GM18868 (cell line): Measurements from ENCODE around the gene GAK.

Experiments
- ATAC-seq: cut with Tn5 transposase; IDR thresholded peaks from one replicate; pipeline ENCODE4 v1.9.1; 2021; ENCODE audit warnings: mild to moderate bottlenecking, moderate library complexity; ENCODE audit not compliant: unreplicated experiment

The GAK gene

DNA sequence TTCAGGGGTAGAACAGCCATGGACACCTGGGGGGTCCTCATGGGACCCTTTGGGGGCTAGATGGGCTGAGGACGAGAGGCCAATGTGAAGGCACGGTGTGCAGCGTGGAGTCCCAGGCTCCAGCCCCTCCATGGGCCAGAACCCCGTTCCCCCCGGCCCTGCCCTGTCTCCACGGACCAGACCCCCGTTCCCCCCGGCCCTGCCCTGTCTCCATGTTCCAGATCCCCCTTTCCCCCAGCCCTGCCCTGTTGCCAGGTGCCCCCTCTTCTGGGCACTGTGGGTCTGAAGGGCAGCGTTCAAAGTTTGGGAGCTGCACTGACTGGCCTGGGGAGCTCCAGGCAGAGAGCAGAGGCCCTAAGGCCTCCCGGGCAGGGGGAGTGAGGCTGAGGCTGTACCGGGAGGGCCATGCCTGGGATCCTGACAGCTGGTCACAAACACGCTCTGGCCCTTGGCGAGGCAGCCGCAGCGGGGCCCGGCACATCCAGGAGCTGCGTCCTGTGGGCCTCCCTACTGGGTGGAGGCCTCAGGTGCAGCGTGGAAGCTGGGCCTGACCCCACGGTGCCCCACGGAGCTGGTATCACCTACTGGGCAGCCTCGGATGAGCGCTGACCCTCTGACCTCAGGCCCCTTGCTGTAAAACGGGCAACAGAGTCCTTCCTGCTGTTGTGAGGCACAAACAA, 32.4 kb upstream of the GAK start:
- ATAC-seq, result no peak

DNA sequence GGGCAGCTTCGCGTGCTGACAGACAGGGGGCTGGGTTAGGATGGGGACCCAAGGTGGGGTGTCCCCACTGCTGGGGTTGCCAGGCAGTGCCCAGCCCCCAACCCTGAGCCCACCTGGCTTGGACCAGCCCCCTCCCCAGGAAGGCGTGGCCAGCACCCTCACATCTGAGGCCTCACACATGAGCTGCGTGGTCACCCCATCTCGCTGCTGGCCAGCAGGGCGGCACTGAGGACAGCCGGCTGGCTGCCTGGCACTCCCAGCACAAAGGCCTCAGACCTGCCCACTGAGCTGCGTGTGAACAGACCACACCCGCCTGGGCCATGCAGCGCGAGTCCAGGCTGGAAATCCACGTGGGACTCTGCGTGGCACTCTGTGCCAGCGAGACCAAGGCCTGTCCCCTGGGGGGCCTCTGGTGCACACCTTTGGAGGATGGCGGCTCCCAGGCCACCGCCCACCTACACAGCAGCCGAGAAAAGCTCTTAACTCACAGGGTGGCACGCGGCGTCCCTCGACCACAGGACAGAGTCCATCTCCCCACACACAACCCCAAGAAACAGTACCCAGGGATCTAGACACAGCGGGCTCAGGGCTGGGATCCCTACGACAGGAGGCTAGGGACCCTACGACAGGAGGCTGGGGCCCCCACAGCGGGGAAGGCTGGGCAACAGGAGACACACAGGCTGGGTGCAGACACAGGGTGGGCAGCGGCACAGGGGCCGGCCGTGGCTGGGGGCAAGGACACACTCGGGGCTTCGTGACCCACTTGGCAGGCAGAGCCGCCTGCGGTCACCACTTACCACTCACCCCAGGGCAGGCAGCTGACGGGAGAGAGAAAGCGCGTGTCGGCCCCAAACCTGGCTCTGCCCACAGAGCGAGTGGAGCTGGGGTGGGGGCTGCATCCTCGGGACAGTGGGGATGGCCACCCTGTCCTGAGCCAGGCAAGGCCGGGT, 31.4 kb upstream of the GAK start:
- ATAC-seq, result no peak

- ATAC-seq, result no peak
Measured at GRCh38 chr4:962231-963208, 30.4 kb upstream of the GAK start.

GRCh38 chr4:961351-962230, 29.5 kb upstream of the GAK start:
- ATAC-seq, result no peak

DNA sequence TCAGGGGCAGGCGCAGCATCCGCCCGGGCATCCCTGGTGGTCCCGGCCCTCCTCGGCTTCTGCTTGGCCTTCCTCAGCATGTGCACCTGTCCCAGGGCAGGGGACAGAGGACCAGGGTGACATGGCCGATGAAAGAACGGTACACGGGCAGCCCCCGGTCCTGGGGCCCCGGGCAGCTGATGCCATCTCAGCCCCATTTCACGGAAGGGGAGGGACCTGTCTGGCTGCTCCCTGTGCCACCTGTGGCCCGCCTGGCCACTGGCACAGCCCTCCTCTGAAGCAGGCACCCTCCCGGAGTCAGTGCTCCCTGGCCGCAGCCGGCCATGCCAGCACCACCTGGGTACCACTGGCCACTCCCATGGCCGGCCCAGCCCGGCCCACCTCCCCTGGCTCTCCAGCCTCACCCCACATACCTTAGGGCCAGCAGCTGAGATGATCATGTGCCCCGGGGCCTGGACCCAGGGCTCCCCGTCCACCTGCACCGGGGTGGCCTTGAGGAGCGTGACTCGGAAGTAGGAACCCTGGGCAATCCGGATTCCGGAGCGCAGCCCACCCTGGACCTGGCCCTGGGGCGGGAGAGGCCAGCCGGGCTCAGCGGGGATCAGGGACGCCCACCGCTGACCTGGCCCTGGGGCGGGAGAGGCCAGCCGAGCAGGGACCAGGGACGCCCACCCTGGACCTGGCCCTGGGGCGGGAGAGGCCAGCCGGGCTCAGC, 28.7 kb upstream of the GAK start:
- ATAC-seq, result no peak

DNA sequence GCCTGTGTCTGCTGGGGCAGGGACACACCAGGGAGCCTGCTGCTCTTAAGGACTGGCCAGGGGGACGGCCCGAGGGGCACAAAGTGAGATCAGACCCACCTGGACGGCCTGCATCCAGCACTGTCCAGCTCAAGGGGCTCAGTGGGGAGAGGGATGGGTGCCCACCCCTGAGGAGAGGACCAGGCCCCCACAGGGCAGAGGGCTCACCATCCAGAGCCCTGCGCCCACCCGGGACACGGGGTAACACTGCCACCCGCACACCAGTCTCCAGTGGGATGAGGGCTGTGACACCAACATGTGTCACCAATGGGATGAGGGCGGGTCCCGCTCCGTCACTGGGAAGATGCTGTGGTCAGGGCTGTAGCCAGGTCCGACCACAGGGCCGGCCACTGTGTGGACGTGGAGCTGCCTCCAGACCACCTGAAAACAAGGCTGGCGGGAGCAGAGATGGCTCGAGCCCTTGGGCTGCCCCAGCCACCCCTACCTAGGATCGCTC, 28.1 kb upstream of the GAK start:
- ATAC-seq, result no peak

GRCh38 chr4:959338-960139, 27.4 kb upstream of the GAK start:
- ATAC-seq, result no peak

DNA sequence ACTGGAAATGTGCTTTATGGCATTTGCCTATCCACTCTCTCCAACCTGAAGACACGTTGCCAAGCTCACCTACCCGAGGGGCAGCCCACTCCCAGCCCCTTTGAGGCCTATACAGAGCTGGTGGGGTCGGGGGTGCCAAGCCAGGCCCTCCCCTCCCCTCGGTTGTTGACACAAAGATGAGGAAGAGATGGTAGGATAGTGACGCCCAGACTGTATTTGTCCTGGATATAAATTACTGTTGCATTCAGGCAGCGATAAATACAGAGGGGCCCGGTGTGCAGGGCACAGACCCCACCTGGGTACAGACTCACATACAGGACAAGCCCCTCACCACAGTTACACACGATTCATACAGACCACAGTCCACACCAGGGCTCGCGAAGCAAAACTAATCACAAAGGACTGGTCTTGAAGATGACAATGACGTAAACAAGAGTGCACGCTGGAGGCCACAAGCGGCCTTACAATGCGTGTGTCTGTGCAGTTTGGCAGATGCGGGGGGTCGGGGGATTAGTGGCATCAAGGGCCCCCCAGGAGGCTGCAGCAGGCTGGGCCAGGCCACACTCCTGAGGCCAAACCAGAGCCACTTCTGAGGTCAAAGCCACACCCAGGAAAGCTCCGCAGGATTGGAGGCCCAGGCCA, 26.7 kb upstream of the GAK start:
- no peak for ATAC-seq

- ATAC-seq, result no peak
Measured at GRCh38 chr4:958314-958665, 26.2 kb upstream of the GAK start.

DNA sequence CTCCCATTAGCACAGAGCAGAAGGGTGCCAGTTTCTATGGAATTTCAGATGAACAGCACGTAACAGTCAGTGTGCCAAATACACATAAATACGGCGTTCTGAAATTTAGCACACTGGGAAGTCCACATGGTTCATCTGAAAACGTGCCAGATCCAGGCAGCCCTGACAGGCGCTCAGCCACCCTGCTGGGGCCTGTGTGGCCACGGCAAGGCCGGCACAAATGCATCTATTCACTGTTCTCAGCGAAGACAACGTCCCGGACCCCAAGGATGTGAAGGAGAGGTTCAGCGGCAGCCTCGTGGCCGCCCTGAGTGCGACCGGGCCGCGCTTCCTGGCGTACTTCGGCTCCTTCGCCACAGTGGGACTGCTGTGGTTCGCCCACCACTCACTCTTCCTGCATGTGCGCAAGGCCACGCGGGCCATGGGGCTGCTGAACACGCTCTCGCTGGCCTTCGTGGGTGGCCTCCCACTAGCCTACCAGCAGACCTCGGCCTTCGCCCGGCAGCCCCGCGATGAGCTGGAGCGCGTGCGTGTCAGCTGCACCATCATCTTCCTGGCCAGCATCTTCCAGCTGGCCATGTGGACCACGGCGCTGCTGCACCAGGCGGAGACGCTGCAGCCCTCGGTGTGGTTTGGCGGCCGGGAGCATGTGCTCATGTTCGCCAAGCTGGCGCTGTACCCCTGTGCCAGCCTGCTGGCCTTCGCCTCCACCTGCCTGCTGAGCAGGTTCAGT, 25.6 kb upstream of the GAK start:
- ATAC-seq, result no peak

DNA sequence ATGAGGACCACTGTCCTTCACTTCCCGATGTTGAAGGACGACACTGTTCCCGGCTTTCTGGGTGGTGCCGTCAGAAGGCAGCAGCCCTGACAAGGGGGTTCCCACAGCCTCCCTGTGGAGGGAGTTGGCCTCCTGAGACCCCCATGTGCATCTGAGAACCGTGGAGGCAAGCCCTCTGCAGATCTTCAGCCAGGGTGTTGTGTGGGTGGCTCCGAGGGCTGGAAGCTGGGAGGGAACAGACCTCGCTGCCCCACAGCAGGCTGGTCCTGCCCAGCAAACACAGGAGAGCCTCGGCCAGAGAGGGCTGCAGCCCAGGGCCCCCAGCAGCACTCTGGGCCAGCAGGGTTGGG, 25.1 kb upstream of the GAK start:
- ATAC-seq, result no peak

GRCh38 chr4:956531-957230, 24.6 kb upstream of the GAK start:
- ATAC-seq, result no peak

DNA sequence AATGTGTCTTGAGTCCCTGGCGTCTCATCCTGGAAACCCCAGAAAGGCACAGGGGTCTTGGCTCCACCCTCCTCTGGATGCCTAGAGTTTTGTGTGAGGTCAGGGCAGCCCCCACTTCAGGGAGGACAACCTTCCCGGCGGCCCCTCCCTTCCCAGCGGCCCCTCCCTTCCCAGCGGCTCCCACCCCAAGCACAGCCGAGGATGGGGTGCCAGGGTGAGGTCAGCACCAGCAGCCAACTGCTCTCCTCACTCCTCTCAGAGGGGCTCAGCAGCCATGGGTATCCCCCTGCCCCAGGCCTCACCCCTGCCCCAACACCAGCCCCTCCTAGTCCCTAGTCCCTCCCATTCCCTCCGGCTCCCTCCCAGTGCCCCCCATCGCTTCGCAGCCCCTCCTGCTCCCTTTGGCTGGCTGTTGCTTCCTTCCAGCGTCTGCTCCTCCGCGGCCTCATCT, 23.8 kb upstream of the GAK start:
- no peak for ATAC-seq

GRCh38 chr4:955161-955921, 23.2 kb upstream of the GAK start:
- ATAC-seq, result no peak

DNA sequence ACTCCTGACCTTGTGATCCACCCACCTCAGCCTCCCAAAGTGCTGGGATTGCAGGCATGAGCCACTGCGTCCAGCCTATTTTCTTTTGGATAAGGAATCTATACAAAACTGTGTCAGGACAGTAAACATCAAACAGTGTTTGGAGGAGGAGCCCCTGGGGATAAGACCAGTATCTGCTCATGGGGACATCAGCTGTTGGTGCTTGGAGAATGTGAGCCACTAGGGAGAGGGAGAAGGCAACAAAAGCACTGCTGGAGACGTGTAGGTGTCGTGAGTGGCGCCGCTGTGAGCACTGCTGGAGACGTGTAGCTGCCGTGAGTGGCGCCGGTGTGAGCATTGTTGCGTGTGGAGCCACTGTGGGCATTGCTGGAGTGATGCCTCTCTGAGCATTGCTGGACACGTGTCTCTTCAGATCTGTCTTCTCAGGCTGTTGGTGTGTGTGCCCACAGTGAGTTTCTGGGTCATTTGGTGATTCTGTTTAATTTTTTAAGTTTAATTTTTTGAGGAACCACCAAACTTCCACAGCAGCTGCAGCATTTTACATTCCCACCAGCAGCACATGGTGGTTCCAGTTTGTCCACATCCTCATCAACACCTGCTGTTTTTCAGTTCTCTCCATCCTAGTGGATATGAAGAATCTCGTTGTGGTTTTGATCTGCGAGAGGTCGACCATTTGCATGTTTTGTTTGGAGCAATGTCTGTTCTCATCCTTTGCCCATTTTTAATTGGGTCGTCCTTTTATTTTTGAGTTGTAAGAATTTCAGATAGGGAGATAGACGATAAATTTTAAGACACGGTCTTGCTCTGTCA, 22.3 kb upstream of the GAK start:
- ATAC-seq, result no peak
